Gastrocnemius medialis (tissue), 4 donors: ENCODE measurements around the gene MALRD1. TPM values are rescaled to one million over a fixed set of nuclear protein-coding genes. Genes with fewer than 3 reads are reported as not detected.

Experiments
- ATAC-seq, 2 donors: fragments of 150-250 bp; one replicate each; pipeline ENCODE4 v1.9.1; 2016
- DNase-seq, 2 donors: peaks; one replicate each; pipeline ENCODE4 v3.0.0-alpha.2; 2019
- H3K27ac ChIP-seq, 4 donors: fragments of 200-600 bp; sonication (generic); 1 replicate in 1 of 4; 2 replicates in 3 of 4; pipeline ENCODE4 v1.5.1; 2016 to 2018; ENCODE audit warnings: mild to moderate bottlenecking in 2 of 4, moderate library complexity in 1 of 4
- H3K27me3 ChIP-seq, 3 donors: fragments of 200-600 bp; sonication (generic) in 2 of 3; 1 replicate in 1 of 3; 2 replicates in 2 of 3; pipeline versions ENCODE4 v1.5.1 to v1.6.0; 2016 to 2019; ENCODE audit warnings: mild to moderate bottlenecking in 1 of 3, moderate library complexity in 1 of 3
- H3K36me3 ChIP-seq, 2 donors: fragments of 200-600 bp; sonication (generic) in 1 of 2; one replicate each; pipeline ENCODE4 v1.5.1; 2017 to 2018
- H3K4me1 ChIP-seq, 2 donors: fragments of 200-600 bp; sonication (generic) in 1 of 2; one replicate each; pipeline ENCODE4 v1.5.1; 2016 to 2017; ENCODE audit warnings: mild to moderate bottlenecking in 2 of 2
- H3K4me3 ChIP-seq, 4 donors: fragments of 200-600 bp; sonication (generic) in 3 of 4; 1 replicate in 1 of 4; 2 replicates in 3 of 4; pipeline ENCODE4 v1.5.1; 2016 to 2019; ENCODE audit warnings: mild to moderate bottlenecking in 2 of 4
- H3K9me3 ChIP-seq, 3 donors: fragments of 200-600 bp; sonication (generic) in 2 of 3; 1 replicate in 1 of 3; 2 replicates in 2 of 3; pipeline ENCODE4 v1.5.1; 2016 to 2019
- POLR2A ChIP-seq, 2 donors: fragments of 450-650 bp; IDR thresholded peaks; one replicate each; pipeline ENCODE4 v1.6.1; 2017; ENCODE audit warnings: antibody characterized with exemption in 2 of 2, mild to moderate bottlenecking in 2 of 2, moderate library complexity in 2 of 2
- in situ Hi-C, 4 donors: fragments of 200-750 bp; cut with MboI; loops; one replicate each; pipeline versions ENCODE4 v1.15.0 to v1.8.0; 2017; ENCODE audit warnings: low sequenced_read_pairs in 4 of 4
- intact Hi-C: fragments of 100-400 bp; cut with DNase I; formaldehyde crosslinking; loops from one replicate; pipeline ENCODE4 v1.15.1; 2023; ENCODE audit warnings: low total_unique reads
- total RNA-seq, 4 donors: library from RNA; depleted of rRNA; stranded (reverse); fragments of >200 nt; gene quantifications; one replicate each; pipeline versions ENCODE4 v1.1.0 to v1.2.3, GENCODE V29; 2016
- TF ChIP-seq, protein P1 (sequence below), 5 experiments: fragments of 450-650 bp in 3 of 5; fragments of 200-600 bp in 2 of 5; sonication (generic) in 2 of 5; IDR thresholded peaks in 4 of 5; conservative IDR thresholded peaks in 1 of 5; 1 replicate in 4 of 5; 2 replicates in 1 of 5; pipeline ENCODE4 v1.5.1; 2016 to 2019; ENCODE audit warnings: antibody characterized with exemption in 5 of 5, mild to moderate bottlenecking in 3 of 5, moderate library complexity in 3 of 5

The MALRD1 gene
- total RNA-seq, 4 donors from 2014 or later: 0.75 TPM; not detected in 3

DNA sequence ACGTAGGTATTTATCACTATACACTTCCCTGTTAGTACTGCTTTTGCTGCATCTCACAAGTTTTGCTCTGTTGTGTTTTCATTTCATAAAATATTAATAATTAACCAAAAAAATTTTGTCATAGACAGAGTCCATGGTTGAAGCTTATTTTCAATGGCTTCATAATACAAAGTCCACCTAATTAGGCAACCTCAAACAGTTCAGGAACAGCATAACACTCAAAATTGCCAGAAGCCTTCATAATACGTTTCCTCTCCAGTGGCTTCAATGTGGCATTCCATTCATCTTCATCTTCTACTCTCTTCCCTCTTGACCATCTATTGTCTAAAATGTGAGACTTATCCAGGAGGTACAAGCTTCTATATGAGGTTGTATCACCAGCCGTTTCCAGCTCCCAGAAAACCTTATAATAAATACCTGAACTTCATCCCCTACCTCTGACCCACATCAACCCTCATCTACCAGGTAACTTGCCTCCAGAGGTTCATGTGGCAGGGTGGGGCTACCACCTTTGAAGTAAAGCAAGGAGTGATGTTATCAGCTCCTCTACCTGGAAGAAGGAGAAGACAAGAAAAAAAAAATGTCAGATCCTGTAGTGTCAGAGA lies 337.3 kb downstream of the MALRD1 start:
- ATAC-seq (no peak), DNase-seq (no peak)
- intact Hi-C loops: no loop called here
- Histone ChIP-seq H3K9me3 (no peaks in the 10 kb centered on the region), H3K27ac (no peak overlapping the region), H3K36me3 (no peaks in the 10 kb centered on the region), H3K27me3 (no peaks in the 10 kb centered on the region), H3K4me1 (no peaks in the 10 kb centered on the region), H3K4me3 (no peak overlapping the region)
- TF ChIP-seq, protein P1, sequence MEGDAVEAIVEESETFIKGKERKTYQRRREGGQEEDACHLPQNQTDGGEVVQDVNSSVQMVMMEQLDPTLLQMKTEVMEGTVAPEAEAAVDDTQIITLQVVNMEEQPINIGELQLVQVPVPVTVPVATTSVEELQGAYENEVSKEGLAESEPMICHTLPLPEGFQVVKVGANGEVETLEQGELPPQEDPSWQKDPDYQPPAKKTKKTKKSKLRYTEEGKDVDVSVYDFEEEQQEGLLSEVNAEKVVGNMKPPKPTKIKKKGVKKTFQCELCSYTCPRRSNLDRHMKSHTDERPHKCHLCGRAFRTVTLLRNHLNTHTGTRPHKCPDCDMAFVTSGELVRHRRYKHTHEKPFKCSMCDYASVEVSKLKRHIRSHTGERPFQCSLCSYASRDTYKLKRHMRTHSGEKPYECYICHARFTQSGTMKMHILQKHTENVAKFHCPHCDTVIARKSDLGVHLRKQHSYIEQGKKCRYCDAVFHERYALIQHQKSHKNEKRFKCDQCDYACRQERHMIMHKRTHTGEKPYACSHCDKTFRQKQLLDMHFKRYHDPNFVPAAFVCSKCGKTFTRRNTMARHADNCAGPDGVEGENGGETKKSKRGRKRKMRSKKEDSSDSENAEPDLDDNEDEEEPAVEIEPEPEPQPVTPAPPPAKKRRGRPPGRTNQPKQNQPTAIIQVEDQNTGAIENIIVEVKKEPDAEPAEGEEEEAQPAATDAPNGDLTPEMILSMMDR (IDR thresholded peaks at IDR 0.05 in 4 of 5, conservative IDR thresholded peaks at IDR 0.05 in 1 of 5): no peak
- no peak for TF ChIP-seq POLR2A (IDR thresholded peaks at IDR 0.05)
- in situ Hi-C loops: no loop called here

DNA sequence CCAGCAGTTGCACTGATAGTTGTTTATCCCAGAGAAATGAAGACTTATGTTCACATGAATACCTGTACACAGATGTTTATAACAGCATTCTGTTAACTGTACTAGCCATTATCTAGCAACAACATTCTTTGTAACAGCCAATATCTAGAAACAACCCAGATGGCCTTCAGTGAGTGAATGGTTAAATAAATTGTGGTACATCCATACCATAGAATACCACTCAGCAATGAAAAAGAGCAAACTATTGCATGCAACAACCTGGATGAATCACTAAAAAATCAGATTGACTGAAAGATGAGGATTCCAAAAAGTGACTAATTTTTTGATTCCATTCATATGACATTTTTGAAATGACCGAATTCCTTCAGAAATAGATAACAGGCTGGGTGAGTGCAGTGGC lies 360.3 kb downstream of the MALRD1 start:
- DNase-seq (no peak), ATAC-seq (no peak)
- no peaks in the 10 kb centered on the region for H3K4me1 ChIP-seq
- in situ Hi-C loops (loop anchor here in 3 of 4 donors (5.0 to 25.0 kb wide), 3 partner anchors 378 to 1453 kb away; no protein-coding TSS in a partner anchor), intact Hi-C loops (no loop called here)
- TF ChIP-seq POLR2A (IDR thresholded peaks at IDR 0.05): no peak
- TF ChIP-seq, protein P1 (IDR thresholded peaks at IDR 0.05 in 4 of 5, conservative IDR thresholded peaks at IDR 0.05 in 1 of 5): no peak
- no peak overlapping the region for H3K4me3 ChIP-seq
- no peaks in the 10 kb centered on the region for H3K36me3 ChIP-seq
- H3K27me3 ChIP-seq: no peaks in the 10 kb centered on the region
- H3K9me3 ChIP-seq: no peaks in the 10 kb centered on the region
- H3K27ac ChIP-seq: no peak overlapping the region

DNA sequence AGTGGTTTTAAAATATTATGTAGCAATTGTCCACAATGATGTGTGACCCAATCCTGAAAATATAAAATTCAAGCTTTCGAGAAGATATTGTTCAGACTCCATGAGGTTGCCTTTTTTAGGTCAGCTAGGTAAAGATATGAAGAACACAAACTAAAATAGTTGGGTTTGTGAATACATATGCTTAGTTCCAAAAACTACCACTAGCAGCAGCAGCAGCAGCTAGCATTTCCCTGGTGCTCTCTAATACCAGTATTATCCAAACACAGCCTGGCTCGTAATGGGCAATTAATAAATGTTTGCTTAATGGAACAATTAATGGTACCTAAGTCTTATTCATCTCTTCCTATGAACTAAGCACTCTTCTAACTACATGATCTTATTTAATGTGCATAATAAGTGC lies 362.5 kb downstream of the MALRD1 start:
- Histone ChIP-seq H3K9me3 (no peaks in the 10 kb centered on the region), H3K4me3 (no peak overlapping the region), H3K27me3 (no peaks in the 10 kb centered on the region), H3K36me3 (no peaks in the 10 kb centered on the region), H3K27ac (no peak overlapping the region), H3K4me1 (no peaks in the 10 kb centered on the region)
- TF ChIP-seq, protein P1 (IDR thresholded peaks at IDR 0.05 in 4 of 5, conservative IDR thresholded peaks at IDR 0.05 in 1 of 5): no peak
- TF ChIP-seq POLR2A (IDR thresholded peaks at IDR 0.05): no peak
- DNase-seq (no peak), ATAC-seq (no peak)
- intact Hi-C loops (no loop called here), in situ Hi-C loops (loop anchor here in 3 of 4 donors (10.0 to 25.0 kb wide), 3 partner anchors 374 to 1451 kb away; no protein-coding TSS in a partner anchor)

DNA sequence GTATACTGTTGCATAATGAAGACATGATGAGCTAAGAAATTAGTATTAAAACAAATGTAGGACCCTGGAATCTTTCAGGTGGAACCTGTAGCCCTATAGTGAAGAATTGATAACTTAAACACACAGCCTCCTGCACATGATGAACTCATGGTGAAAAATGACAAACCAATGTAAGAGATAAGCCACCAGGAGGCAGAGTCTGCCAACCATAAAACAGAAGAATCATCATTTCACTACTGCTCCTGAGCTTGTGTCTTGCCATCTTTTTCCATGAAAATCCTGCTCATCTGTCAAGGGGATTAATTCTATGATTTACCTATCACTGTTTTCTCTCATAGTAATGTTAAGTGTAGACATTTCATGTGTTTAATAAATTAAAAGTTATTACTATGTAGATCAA lies 363.9 kb downstream of the MALRD1 start:
- H3K27ac ChIP-seq: no peak overlapping the region
- no peak overlapping the region for H3K4me3 ChIP-seq
- intact Hi-C loops (loop anchor here (1.0 kb wide), 1 partner anchor 376 kb away; no protein-coding TSS in a partner anchor), in situ Hi-C loops (loop anchor here in 3 of 4 donors (10.0 to 25.0 kb wide), 3 partner anchors 372 to 1450 kb away; no protein-coding TSS in a partner anchor)
- no peaks in the 10 kb centered on the region for H3K9me3 ChIP-seq
- no peaks in the 10 kb centered on the region for H3K4me1 ChIP-seq
- H3K27me3 ChIP-seq: no peaks in the 10 kb centered on the region
- no peak for DNase-seq
- ATAC-seq: peak in 1 of 2 donors; percentile 52
- no peaks in the 10 kb centered on the region for H3K36me3 ChIP-seq
- TF ChIP-seq POLR2A (IDR thresholded peaks at IDR 0.05): no peak
- TF ChIP-seq, protein P1 (IDR thresholded peaks at IDR 0.05 in 4 of 5, conservative IDR thresholded peaks at IDR 0.05 in 1 of 5): peak in 4 of 5 experiments; percentile 32 to 52 (median 40)
